ENCODE data around the gene CELA2B. TPM values are rescaled to one million over a fixed set of nuclear protein-coding genes. Genes with fewer than 3 reads are reported as not detected.
"Not testable (repeated sequence)": the region's sequence is repeated elsewhere in the genome, so short reads cannot be mapped to it uniquely, and the experiment has no call there.

CELA2B gene
- total RNA-seq, 2 donors from 2014 or later = not detected

DNA sequence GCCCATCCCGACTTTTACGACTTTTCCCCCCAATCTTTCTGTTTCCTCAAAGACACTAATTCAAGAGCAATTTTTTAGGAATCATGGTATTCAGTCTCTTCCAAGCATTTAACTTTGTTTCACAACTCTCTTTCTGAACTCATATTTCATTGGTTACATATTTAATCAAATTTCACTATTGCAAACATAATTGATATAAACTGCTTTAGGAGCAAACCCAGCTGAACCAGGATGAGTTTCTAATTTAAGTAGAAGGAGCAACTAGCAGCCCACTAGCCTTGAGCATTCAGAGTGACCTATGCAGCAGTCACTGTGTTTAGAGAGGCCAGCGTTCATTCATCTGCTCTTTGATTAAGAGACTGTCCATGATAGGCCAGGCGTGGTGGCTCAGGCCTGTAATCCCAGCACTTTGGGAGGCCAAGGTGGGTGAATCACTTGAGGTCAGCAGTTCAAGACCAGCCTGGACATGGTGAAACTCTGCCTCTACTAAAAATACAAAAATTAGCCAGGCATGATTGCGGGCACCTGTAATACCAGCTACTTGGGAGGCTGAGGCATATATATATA is 1.8 kb downstream of the CELA2B start:
- H3K27ac Mint-ChIP-seq = no peak overlapping the region
- no peaks in the 10 kb centered on the region for H3K4me1 ChIP-seq (ENCODE audit: control insufficient read depth, insufficient read depth, low read length)
- no peak overlapping the region for H3K9ac ChIP-seq (ENCODE audit: extremely low read depth, low read length, poor library complexity, severe bottlenecking)
- TF ChIP-seq, protein P1, sequence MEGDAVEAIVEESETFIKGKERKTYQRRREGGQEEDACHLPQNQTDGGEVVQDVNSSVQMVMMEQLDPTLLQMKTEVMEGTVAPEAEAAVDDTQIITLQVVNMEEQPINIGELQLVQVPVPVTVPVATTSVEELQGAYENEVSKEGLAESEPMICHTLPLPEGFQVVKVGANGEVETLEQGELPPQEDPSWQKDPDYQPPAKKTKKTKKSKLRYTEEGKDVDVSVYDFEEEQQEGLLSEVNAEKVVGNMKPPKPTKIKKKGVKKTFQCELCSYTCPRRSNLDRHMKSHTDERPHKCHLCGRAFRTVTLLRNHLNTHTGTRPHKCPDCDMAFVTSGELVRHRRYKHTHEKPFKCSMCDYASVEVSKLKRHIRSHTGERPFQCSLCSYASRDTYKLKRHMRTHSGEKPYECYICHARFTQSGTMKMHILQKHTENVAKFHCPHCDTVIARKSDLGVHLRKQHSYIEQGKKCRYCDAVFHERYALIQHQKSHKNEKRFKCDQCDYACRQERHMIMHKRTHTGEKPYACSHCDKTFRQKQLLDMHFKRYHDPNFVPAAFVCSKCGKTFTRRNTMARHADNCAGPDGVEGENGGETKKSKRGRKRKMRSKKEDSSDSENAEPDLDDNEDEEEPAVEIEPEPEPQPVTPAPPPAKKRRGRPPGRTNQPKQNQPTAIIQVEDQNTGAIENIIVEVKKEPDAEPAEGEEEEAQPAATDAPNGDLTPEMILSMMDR (conservative IDR thresholded peaks at IDR 0.05) = no peak
- H3K36me3 ChIP-seq (ENCODE audit: control insufficient read depth, insufficient read depth, low read length) = no peaks in the 10 kb centered on the region
- H3K27me3 Mint-ChIP-seq (ENCODE audit: insufficient read depth) = no peaks in the 10 kb centered on the region
- no peak overlapping the region for H3K4me3 Mint-ChIP-seq
- H3K36me3 Mint-ChIP-seq (ENCODE audit: low read depth) = no peaks in the 10 kb centered on the region
- H3K27me3 ChIP-seq (ENCODE audit: control insufficient read depth, insufficient read depth, low read length, poor library complexity, severe bottlenecking) = no peaks in the 10 kb centered on the region
- no peak overlapping the region for H3K4me3 ChIP-seq (ENCODE audit: low read length)
- 93 to 95% methylated on average over 4 to 5 of the region's 5 CpGs for WGBS, 2 experiments (ENCODE audit: insufficient coverage in 1 of 2, insufficient read length in 1 of 2)
- H3K4me1 Mint-ChIP-seq = no peaks in the 10 kb centered on the region
- H3K9me3 Mint-ChIP-seq = no peaks in the 10 kb centered on the region
- H3K27ac ChIP-seq (ENCODE audit: low read depth, low read length) = no peak overlapping the region
- H3K9me3 ChIP-seq (ENCODE audit: control insufficient read depth, low read length) = no peaks in the 10 kb centered on the region
- DNase-seq = no peak

DNA sequence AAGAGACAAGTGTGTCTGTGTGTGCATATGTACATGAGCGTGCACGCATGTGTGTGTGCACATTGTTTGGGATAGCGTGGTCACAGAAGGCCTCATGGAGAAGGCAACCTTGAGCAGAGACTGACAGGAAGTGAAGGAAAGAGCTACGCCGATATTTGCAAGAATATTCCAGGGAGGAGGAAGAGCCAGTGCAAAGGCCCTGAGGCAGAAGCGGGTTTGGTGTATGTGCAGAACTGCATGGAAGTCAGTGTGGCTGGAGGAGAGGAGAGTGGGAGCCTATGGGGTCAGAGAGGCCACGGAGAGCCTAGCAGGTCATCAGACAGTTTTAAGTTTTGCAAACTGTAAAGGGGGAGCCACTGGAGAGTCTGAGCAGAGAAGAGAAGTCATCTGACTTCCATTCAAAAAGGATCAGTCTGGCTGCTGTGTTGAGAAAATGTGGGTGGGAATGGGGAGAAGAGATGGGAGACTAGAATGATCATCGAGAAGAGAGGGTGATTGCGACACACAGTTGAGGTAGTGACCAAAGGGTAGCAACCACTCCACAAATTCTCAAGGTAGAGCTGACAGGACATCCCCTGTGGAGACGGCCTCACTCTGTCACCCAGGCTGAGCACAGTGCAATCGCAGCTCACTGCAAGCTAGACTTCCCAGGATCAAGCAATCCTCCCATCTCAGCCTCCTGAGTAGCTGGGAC is 3.9 kb downstream of the CELA2B start:
- TF ChIP-seq, protein P1 (conservative IDR thresholded peaks at IDR 0.05) = no peak
- no peak overlapping the region for H3K4me3 ChIP-seq (ENCODE audit: low read length)
- no peak overlapping the region for H3K9ac ChIP-seq (ENCODE audit: extremely low read depth, low read length, poor library complexity, severe bottlenecking)
- 91 to 98% methylated on average over 10 to 11 of the region's 11 CpGs for WGBS, 2 experiments (ENCODE audit: insufficient coverage in 1 of 2, insufficient read length in 1 of 2)
- no peaks in the 10 kb centered on the region for H3K9me3 Mint-ChIP-seq
- no peaks in the 10 kb centered on the region for H3K36me3 ChIP-seq (ENCODE audit: control insufficient read depth, insufficient read depth, low read length)
- H3K36me3 Mint-ChIP-seq (ENCODE audit: low read depth) = no peaks in the 10 kb centered on the region
- H3K4me1 ChIP-seq (ENCODE audit: control insufficient read depth, insufficient read depth, low read length) = no peaks in the 10 kb centered on the region
- no peak overlapping the region for H3K27ac Mint-ChIP-seq
- no peaks in the 10 kb centered on the region for H3K9me3 ChIP-seq (ENCODE audit: control insufficient read depth, low read length)
- H3K27me3 Mint-ChIP-seq (ENCODE audit: insufficient read depth) = no peaks in the 10 kb centered on the region
- no peak overlapping the region for H3K27ac ChIP-seq (ENCODE audit: low read depth, low read length)
- H3K4me1 Mint-ChIP-seq = no peaks in the 10 kb centered on the region
- no peak overlapping the region for H3K4me3 Mint-ChIP-seq
- H3K27me3 ChIP-seq (ENCODE audit: control insufficient read depth, insufficient read depth, low read length, poor library complexity, severe bottlenecking) = no peaks in the 10 kb centered on the region
- DNase-seq = no peak

DNA sequence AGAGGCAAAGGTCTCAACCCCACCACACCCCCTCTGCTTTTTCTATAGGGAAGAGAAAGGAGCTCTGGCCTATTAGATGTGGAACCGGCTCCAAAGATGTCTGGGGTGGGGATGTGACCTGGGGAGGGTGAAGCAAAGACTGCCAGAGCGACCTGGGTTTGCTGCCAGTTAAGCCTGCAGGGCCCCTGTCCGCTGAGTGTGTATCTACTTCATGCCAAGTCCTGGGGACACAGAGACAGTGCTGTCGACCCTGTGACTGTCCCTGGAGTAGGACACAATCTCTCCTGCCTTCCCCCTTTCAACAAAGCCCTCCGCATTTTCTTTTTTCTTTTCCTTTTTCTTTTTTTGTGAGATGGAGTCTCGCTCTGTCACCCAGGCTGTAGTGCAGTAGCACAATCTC is 6.6 kb downstream of the CELA2B start:
- not testable (repeated sequence) for H3K4me3 Mint-ChIP-seq; H3K4me3 ChIP-seq (ENCODE audit: low read length); H3K4me1 Mint-ChIP-seq; H3K27ac ChIP-seq (ENCODE audit: low read depth, low read length); H3K9ac ChIP-seq (ENCODE audit: extremely low read depth, low read length, poor library complexity, severe bottlenecking); H3K36me3 Mint-ChIP-seq (ENCODE audit: low read depth); H3K9me3 ChIP-seq (ENCODE audit: control insufficient read depth, low read length); DNase-seq; H3K9me3 Mint-ChIP-seq; H3K27me3 ChIP-seq (ENCODE audit: control insufficient read depth, insufficient read depth, low read length, poor library complexity, severe bottlenecking); H3K27ac Mint-ChIP-seq; H3K36me3 ChIP-seq (ENCODE audit: control insufficient read depth, insufficient read depth, low read length); H3K4me1 ChIP-seq (ENCODE audit: control insufficient read depth, insufficient read depth, low read length); H3K27me3 Mint-ChIP-seq (ENCODE audit: insufficient read depth)
- 93 to 100% methylated on average over 3 to 6 of the region's 6 CpGs for WGBS, 2 experiments (ENCODE audit: insufficient coverage in 1 of 2, insufficient read length in 1 of 2)

DNA sequence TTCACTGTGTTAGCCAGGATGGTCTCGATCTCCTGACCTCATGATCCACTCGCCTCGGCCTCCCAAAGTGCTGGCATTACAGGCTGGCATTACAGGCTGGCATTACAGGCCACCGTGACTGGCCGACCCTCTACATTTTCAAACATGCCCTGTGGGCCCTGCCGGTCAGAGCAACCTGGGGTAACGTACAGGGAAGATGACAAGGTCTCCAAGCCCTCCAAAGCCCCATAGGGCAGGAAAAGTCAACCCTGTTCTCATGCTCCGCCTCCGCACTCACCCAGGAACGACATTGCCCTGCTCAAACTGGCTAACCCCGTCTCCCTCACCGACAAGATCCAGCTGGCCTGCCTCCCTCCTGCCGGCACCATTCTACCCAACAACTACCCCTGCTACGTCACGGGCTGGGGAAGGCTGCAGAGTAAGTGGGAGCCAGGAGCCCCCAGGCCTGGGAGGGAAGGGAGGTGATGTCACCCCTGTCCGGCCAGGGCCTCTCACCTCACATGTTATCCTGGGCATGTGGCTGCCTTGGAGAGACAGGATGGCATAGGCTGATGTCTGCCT is 7.2 kb downstream of the CELA2B start:
- H3K4me1 Mint-ChIP-seq; H3K4me3 ChIP-seq (ENCODE audit: low read length); H3K4me3 Mint-ChIP-seq; H3K27me3 ChIP-seq (ENCODE audit: control insufficient read depth, insufficient read depth, low read length, poor library complexity, severe bottlenecking); H3K9me3 Mint-ChIP-seq; H3K27ac ChIP-seq (ENCODE audit: low read depth, low read length); DNase-seq; H3K9ac ChIP-seq (ENCODE audit: extremely low read depth, low read length, poor library complexity, severe bottlenecking); H3K36me3 Mint-ChIP-seq (ENCODE audit: low read depth); H3K4me1 ChIP-seq (ENCODE audit: control insufficient read depth, insufficient read depth, low read length); H3K27ac Mint-ChIP-seq; H3K27me3 Mint-ChIP-seq (ENCODE audit: insufficient read depth); H3K36me3 ChIP-seq (ENCODE audit: control insufficient read depth, insufficient read depth, low read length); H3K9me3 ChIP-seq (ENCODE audit: control insufficient read depth, low read length): not testable (repeated sequence)
- WGBS, 2 experiments (ENCODE audit: insufficient coverage in 1 of 2, insufficient read length in 1 of 2) = 94 to 98% methylated on average over 8 to 12 of the region's 16 CpGs

Measured in endodermal cell (in vitro differentiated cells).